SK-N-SH (cell line): ENCODE results near the gene MED16.
A peak's percentile ranks its signal among the peaks of the same experiment; 100 is the strongest.

Source experiments
- EP300 ChIP-seq, 2 experiments: IDR thresholded peaks; 2 replicates each; pipeline versions ENCODE4 v1.4.0 to v1.6.1; 2012; ENCODE audit warnings: borderline replicate concordance in 1 of 2, low read depth in 1 of 2, low read length in 1 of 2
- EZH2phosphoT487 ChIP-seq: fragments of 200-600 bp; sonication (generic); IDR thresholded peaks from 2 replicates; pipeline ENCODE4 v1.6.1; 2017; ENCODE audit warnings: low read depth, mixed run types, mild to moderate bottlenecking, antibody characterized with exemption, moderate library complexity, borderline replicate concordance
- GATA2 ChIP-seq: sonication (generic); formaldehyde crosslinking; IDR thresholded peaks from 2 replicates; pipeline ENCODE4 v1.5.0; 2020; ENCODE audit warnings: mild to moderate bottlenecking, missing genetic modification reagents
- MEF2A ChIP-seq: IDR thresholded peaks from 2 replicates; pipeline ENCODE4 v1.4.0; 2012; ENCODE audit warnings: low read depth, borderline replicate concordance
- POLR2AphosphoS5 ChIP-seq: IDR thresholded peaks from 2 replicates; pipeline ENCODE4 v1.6.1; 2012; ENCODE audit warnings: low read depth, low read length
- RAD21 ChIP-seq: IDR thresholded peaks from 2 replicates; pipeline ENCODE4 v1.6.1; 2012; ENCODE audit warnings: mild to moderate bottlenecking, low read length
- RCOR1 ChIP-seq: fragments of 150-350 bp; IDR thresholded peaks from 2 replicates; pipeline ENCODE4 v1.6.1; 2017; ENCODE audit warnings: antibody characterized with exemption, low read length
- SMC3 ChIP-seq: IDR thresholded peaks from 2 replicates; pipeline ENCODE4 v1.6.1; 2012; ENCODE audit warnings: low read depth, low read length, improper control_type of control experiment
- TF ChIP-seq, protein P1 (sequence below): IDR thresholded peaks from 2 replicates; pipeline ENCODE4 v1.4.0; 2012; ENCODE audit warnings: low read depth
- TF ChIP-seq, protein P2 (sequence below): IDR thresholded peaks from 2 replicates; pipeline ENCODE4 v1.6.1; 2012; ENCODE audit warnings: mild to moderate bottlenecking, low read depth, low read length, moderate library complexity
- TF ChIP-seq, protein P3 (sequence below): fragments of 200-600 bp; sonication (generic); IDR thresholded peaks from 2 replicates; pipeline ENCODE4 v1.6.1; 2017; ENCODE audit warnings: antibody characterized with exemption, mild to moderate bottlenecking, moderate library complexity
- TF ChIP-seq, protein P4 (sequence below): IDR thresholded peaks from 2 replicates; pipeline ENCODE4 v1.4.0; 2012; ENCODE audit warnings: low read depth, borderline replicate concordance
- TF ChIP-seq, protein P5 (sequence below): fragments of 150-350 bp; IDR thresholded peaks from 2 replicates; pipeline ENCODE4 v1.6.1; 2017; ENCODE audit warnings: antibody characterized with exemption, low read length, low read depth, borderline replicate concordance

DNA sequence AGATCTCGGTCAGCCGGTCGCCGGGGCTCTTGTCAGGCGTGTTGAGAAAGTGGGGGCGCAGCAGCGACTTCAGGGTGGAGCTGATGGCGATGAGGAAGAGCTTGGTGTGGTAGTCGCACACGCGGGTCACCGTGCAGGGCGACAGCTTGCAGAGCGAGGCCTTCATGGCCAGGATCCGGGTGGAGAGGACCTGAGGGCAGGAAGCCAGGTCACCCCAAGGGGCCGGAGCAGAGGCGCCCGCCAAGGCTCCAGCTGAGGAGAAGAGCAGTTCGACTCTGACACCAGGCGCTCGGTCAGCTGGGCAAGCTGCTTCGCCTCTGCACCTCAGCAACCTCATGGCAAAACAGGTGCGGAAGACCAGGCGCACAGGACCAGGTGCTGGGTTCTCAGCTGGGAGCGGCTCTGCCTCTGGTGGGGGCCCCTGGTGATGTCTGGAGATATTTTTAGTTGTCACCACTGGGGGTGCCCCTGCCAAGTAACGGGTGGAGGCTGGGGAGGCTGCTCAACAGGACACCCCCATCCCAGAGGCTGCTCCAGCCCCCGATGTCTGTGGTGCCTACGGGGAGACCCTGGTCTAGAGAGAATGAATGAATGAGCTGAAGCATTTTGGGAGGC, 17.6 kb downstream of the MED16 start:
- TF ChIP-seq, protein P1, sequence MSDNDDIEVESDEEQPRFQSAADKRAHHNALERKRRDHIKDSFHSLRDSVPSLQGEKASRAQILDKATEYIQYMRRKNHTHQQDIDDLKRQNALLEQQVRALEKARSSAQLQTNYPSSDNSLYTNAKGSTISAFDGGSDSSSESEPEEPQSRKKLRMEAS, result no peak
- TF ChIP-seq, protein P2, sequence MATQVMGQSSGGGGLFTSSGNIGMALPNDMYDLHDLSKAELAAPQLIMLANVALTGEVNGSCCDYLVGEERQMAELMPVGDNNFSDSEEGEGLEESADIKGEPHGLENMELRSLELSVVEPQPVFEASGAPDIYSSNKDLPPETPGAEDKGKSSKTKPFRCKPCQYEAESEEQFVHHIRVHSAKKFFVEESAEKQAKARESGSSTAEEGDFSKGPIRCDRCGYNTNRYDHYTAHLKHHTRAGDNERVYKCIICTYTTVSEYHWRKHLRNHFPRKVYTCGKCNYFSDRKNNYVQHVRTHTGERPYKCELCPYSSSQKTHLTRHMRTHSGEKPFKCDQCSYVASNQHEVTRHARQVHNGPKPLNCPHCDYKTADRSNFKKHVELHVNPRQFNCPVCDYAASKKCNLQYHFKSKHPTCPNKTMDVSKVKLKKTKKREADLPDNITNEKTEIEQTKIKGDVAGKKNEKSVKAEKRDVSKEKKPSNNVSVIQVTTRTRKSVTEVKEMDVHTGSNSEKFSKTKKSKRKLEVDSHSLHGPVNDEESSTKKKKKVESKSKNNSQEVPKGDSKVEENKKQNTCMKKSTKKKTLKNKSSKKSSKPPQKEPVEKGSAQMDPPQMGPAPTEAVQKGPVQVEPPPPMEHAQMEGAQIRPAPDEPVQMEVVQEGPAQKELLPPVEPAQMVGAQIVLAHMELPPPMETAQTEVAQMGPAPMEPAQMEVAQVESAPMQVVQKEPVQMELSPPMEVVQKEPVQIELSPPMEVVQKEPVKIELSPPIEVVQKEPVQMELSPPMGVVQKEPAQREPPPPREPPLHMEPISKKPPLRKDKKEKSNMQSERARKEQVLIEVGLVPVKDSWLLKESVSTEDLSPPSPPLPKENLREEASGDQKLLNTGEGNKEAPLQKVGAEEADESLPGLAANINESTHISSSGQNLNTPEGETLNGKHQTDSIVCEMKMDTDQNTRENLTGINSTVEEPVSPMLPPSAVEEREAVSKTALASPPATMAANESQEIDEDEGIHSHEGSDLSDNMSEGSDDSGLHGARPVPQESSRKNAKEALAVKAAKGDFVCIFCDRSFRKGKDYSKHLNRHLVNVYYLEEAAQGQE, result no peak
- TF ChIP-seq, protein P3, sequence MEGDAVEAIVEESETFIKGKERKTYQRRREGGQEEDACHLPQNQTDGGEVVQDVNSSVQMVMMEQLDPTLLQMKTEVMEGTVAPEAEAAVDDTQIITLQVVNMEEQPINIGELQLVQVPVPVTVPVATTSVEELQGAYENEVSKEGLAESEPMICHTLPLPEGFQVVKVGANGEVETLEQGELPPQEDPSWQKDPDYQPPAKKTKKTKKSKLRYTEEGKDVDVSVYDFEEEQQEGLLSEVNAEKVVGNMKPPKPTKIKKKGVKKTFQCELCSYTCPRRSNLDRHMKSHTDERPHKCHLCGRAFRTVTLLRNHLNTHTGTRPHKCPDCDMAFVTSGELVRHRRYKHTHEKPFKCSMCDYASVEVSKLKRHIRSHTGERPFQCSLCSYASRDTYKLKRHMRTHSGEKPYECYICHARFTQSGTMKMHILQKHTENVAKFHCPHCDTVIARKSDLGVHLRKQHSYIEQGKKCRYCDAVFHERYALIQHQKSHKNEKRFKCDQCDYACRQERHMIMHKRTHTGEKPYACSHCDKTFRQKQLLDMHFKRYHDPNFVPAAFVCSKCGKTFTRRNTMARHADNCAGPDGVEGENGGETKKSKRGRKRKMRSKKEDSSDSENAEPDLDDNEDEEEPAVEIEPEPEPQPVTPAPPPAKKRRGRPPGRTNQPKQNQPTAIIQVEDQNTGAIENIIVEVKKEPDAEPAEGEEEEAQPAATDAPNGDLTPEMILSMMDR, result peak; percentile 7; the same call in 1 of the 2 replicates
- TF ChIP-seq, protein P4, sequence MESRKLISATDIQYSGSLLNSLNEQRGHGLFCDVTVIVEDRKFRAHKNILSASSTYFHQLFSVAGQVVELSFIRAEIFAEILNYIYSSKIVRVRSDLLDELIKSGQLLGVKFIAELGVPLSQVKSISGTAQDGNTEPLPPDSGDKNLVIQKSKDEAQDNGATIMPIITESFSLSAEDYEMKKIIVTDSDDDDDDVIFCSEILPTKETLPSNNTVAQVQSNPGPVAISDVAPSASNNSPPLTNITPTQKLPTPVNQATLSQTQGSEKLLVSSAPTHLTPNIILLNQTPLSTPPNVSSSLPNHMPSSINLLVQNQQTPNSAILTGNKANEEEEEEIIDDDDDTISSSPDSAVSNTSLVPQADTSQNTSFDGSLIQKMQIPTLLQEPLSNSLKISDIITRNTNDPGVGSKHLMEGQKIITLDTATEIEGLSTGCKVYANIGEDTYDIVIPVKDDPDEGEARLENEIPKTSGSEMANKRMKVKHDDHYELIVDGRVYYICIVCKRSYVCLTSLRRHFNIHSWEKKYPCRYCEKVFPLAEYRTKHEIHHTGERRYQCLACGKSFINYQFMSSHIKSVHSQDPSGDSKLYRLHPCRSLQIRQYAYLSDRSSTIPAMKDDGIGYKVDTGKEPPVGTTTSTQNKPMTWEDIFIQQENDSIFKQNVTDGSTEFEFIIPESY, result no peak
- TF ChIP-seq EP300 (IDR thresholded peaks at IDR 0.05; ENCODE audit: borderline replicate concordance in 1 of 2, low read depth in 1 of 2, low read length in 1 of 2) (no peak), SMC3 (no peak), MEF2A (no peak), RAD21 (no peak), EZH2phosphoT487 (no peak), RCOR1 (no peak), GATA2 (no peak), POLR2AphosphoS5 (no peak)
- TF ChIP-seq, protein P5, sequence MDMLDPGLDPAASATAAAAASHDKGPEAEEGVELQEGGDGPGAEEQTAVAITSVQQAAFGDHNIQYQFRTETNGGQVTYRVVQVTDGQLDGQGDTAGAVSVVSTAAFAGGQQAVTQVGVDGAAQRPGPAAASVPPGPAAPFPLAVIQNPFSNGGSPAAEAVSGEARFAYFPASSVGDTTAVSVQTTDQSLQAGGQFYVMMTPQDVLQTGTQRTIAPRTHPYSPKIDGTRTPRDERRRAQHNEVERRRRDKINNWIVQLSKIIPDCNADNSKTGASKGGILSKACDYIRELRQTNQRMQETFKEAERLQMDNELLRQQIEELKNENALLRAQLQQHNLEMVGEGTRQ, result no peak
